Muscle layer of colon (tissue), 2 donors: ENCODE results near the gene COA3.

Experiments used
- H3K27ac ChIP-seq: one replicate; pipeline ENCODE4 v1.7.0; 2013; ENCODE audit warnings: low read depth, mild to moderate bottlenecking, low read length, moderate library complexity
- H3K27me3 ChIP-seq, 2 donors: one replicate each; pipeline ENCODE4 v1.7.0; 2013; ENCODE audit warnings: low read length in 2 of 2, mild to moderate bottlenecking in 2 of 2; ENCODE audit not compliant: insufficient read depth in 2 of 2, control insufficient read depth in 1 of 2
- H3K36me3 ChIP-seq: one replicate; pipeline ENCODE4 v1.7.0; 2013; ENCODE audit warnings: mild to moderate bottlenecking, low read length; ENCODE audit not compliant: insufficient read depth
- H3K4me1 ChIP-seq: one replicate; pipeline ENCODE4 v1.7.0; 2013; ENCODE audit warnings: mild to moderate bottlenecking, low read length; ENCODE audit not compliant: insufficient read depth
- H3K4me3 ChIP-seq, 2 donors: one replicate each; pipeline ENCODE4 v1.7.0; 2013; ENCODE audit warnings: low read length in 2 of 2, low read depth in 1 of 2, mild to moderate bottlenecking in 1 of 2, moderate library complexity in 1 of 2
- H3K9ac ChIP-seq: one replicate; pipeline ENCODE4 v1.7.0; 2013; ENCODE audit warnings: low read length
- H3K9me3 ChIP-seq: one replicate; pipeline ENCODE4 v1.7.0; 2013; ENCODE audit warnings: mild to moderate bottlenecking, low read length
- donor health status: abdominal sarcoma.
- donor health status: Adenocarcinoma of cecum.

The COA3 gene

GRCh38 chr17:42809250-42809649, 10.7 kb upstream of the COA3 start:
- Histone ChIP-seq H3K9ac (no peak overlapping the region), H3K4me3 (no peak overlapping the region), H3K27ac (peak overlapping the region; percentile 10), H3K27me3 (no peaks in the 10 kb centered on the region), H3K9me3 (no peaks in the 10 kb centered on the region), H3K36me3 (peaks cover 28% of the 10 kb centered on the region), H3K4me1 (peaks cover 10% of the 10 kb centered on the region)

GRCh38 chr17:42806249-42806648, 7.7 kb upstream of the COA3 start:
- Histone ChIP-seq H3K9ac (no peak overlapping the region), H3K9me3 (no peaks in the 10 kb centered on the region), H3K4me3 (no peak overlapping the region), H3K4me1 (peaks cover 10% of the 10 kb centered on the region), H3K27me3 (no peaks in the 10 kb centered on the region), H3K36me3 (peaks cover 12% of the 10 kb centered on the region), H3K27ac (no peak overlapping the region)

GRCh38 chr17:42804918-42805367, 6.4 kb upstream of the COA3 start:
- H3K27ac ChIP-seq = no peak overlapping the region
- no peaks in the 10 kb centered on the region for H3K36me3 ChIP-seq
- no peak overlapping the region for H3K4me3 ChIP-seq
- peaks cover 10% of the 10 kb centered on the region for H3K4me1 ChIP-seq
- no peak overlapping the region for H3K9ac ChIP-seq
- no peaks in the 10 kb centered on the region for H3K9me3 ChIP-seq
- no peaks in the 10 kb centered on the region for H3K27me3 ChIP-seq

- no peaks in the 10 kb centered on the region for H3K36me3 ChIP-seq
- no peak overlapping the region for H3K4me3 ChIP-seq
- H3K9ac ChIP-seq = no peak overlapping the region
- no peaks in the 10 kb centered on the region for H3K9me3 ChIP-seq
- no peaks in the 10 kb centered on the region for H3K27me3 ChIP-seq
- no peak overlapping the region for H3K27ac ChIP-seq
- H3K4me1 ChIP-seq = peaks cover 5% of the 10 kb centered on the region
These were observed 4.8 kb upstream of the COA3 start for GRCh38 chr17:42803074-42803883.

- H3K27ac ChIP-seq = peak overlapping the region; percentile 82
- peak overlapping the region; percentile 89 to 95 for H3K4me3 ChIP-seq
- H3K9ac ChIP-seq = peak overlapping the region; percentile 88
- H3K36me3 ChIP-seq = peaks cover 16% of the 10 kb centered on the region
- H3K9me3 ChIP-seq = no peaks in the 10 kb centered on the region
- H3K4me1 ChIP-seq = peaks cover 21% of the 10 kb centered on the region
- H3K27me3 ChIP-seq = no peaks in the 10 kb centered on the region
These were observed 507 bp downstream of the COA3 start for GRCh38 chr17:42798011-42798382.

GRCh38 chr17:42797067-42798007, 1.2 kb downstream of the COA3 start:
- Histone ChIP-seq H3K9me3 (no peaks in the 10 kb centered on the region), H3K27me3 (no peaks in the 10 kb centered on the region), H3K36me3 (peaks cover 16% of the 10 kb centered on the region), H3K4me1 (peaks cover 21% of the 10 kb centered on the region), H3K27ac (no peak overlapping the region), H3K9ac (peak overlapping the region; percentile 88), H3K4me3 (peak overlapping the region; percentile 89 to 95)

- Histone ChIP-seq H3K27me3 (no peaks in the 10 kb centered on the region), H3K36me3 (peaks cover 16% of the 10 kb centered on the region), H3K9me3 (no peaks in the 10 kb centered on the region), H3K4me1 (peaks cover 21% of the 10 kb centered on the region), H3K4me3 (no peak overlapping the region), H3K9ac (no peak overlapping the region), H3K27ac (no peak overlapping the region)
These were observed 2.3 kb downstream of the COA3 start for GRCh38 chr17:42796066-42796758.

- no peak overlapping the region for H3K4me3 ChIP-seq
- peaks cover 16% of the 10 kb centered on the region for H3K36me3 ChIP-seq
- H3K27ac ChIP-seq = no peak overlapping the region
- H3K9me3 ChIP-seq = no peaks in the 10 kb centered on the region
- no peaks in the 10 kb centered on the region for H3K27me3 ChIP-seq
- H3K4me1 ChIP-seq = peaks cover 21% of the 10 kb centered on the region
- H3K9ac ChIP-seq = no peak overlapping the region
These were observed 3.0 kb downstream of the COA3 start for GRCh38 chr17:42795465-42795864.

- Histone ChIP-seq H3K9me3 (no peaks in the 10 kb centered on the region), H3K36me3 (peaks cover 16% of the 10 kb centered on the region), H3K9ac (no peak overlapping the region), H3K27me3 (no peaks in the 10 kb centered on the region), H3K4me3 (no peak overlapping the region), H3K4me1 (peaks cover 21% of the 10 kb centered on the region), H3K27ac (no peak overlapping the region)
These were observed 3.4 kb downstream of the COA3 start for GRCh38 chr17:42795061-42795460.

GRCh38 chr17:42792545-42792944, 6.0 kb downstream of the COA3 start:
- Histone ChIP-seq H3K36me3 (peaks cover 16% of the 10 kb centered on the region), H3K9ac (no peak overlapping the region), H3K4me3 (no peak overlapping the region), H3K27ac (no peak overlapping the region), H3K4me1 (peaks cover 11% of the 10 kb centered on the region), H3K9me3 (no peaks in the 10 kb centered on the region), H3K27me3 (peaks cover 1 to 7% of the 10 kb centered on the region in 2 donors)

GRCh38 chr17:42791948-42792347, 6.6 kb downstream of the COA3 start:
- H3K36me3 ChIP-seq = peaks cover 16% of the 10 kb centered on the region
- peaks cover 7 to 13% of the 10 kb centered on the region in 2 donors for H3K27me3 ChIP-seq
- no peak overlapping the region for H3K9ac ChIP-seq

More at GRCh38 chr17:42791948-42792347, 6.6 kb downstream of the COA3 start:
- H3K9me3 ChIP-seq = no peaks in the 10 kb centered on the region
- H3K4me3 ChIP-seq = no peak overlapping the region
- peaks cover 5% of the 10 kb centered on the region for H3K4me1 ChIP-seq
- H3K27ac ChIP-seq = no peak overlapping the region
